B cell (primary cell): Measurements from ENCODE around the gene CDK2. TPM values are rescaled to one million over a fixed set of nuclear protein-coding genes. Genes with fewer than 3 reads are reported as not detected.
A peak's percentile ranks its signal among the peaks of the same experiment; 100 is the strongest.

ENCODE experiments used
- ATAC-seq: fragments of 200-7000 bp; cut with Tn5 transposase; one replicate; pipeline ENCODE4 v1.10.0; 2021; ENCODE audit warnings: low read depth, mild to moderate bottlenecking, moderate number of reproducible peaks, moderate library complexity
- CTCF ChIA-PET: fragments of 350-600 bp; sonication (Branson Sonifier 250); formaldehyde crosslinking; loops from one replicate; lab custom pipeline; 2021; ENCODE audit warnings: antibody characterized with exemption, inconsistent platforms; lab: Charles Lee
- POLR2A ChIA-PET: fragments of 350-600 bp; sonication (Branson Sonifier 250); formaldehyde crosslinking; loops from one replicate; lab custom pipeline; 2021; ENCODE audit warnings: antibody characterized with exemption; lab: Charles Lee
- DNase-seq: peaks from one replicate; pipeline ENCODE4 v3.0.0; 2013
- H2AFZ ChIP-seq: 2 replicates; pipeline ENCODE4 v1.6.1; 2012; ENCODE audit warnings: mild to moderate bottlenecking, low read depth, low read length; ENCODE audit not compliant: insufficient read depth, poor library complexity, severe bottlenecking
- H3K27ac ChIP-seq, 2 donors: 1 replicate in 1 of 2; 2 replicates in 1 of 2; pipeline ENCODE4 v1.5.1; 2012 to 2013; ENCODE audit warnings: low read length in 2 of 2, mild to moderate bottlenecking in 2 of 2, moderate library complexity in 1 of 2
- H3K27me3 ChIP-seq, 4 experiments: fragments of 200-600 bp in 1 of 4; sonication (generic) in 1 of 4; replicated peaks in 1 of 4; 1 replicate in 2 of 4; 2 replicates in 2 of 4; pipeline versions ENCODE4 v1.6.1 to v1.7.0; 2013 to 2016; ENCODE audit warnings: low read length in 3 of 4, mild to moderate bottlenecking in 2 of 4, mixed read lengths in 1 of 4, moderate library complexity in 1 of 4; ENCODE audit not compliant: insufficient read depth in 4 of 4, control insufficient read depth in 3 of 4; ENCODE audit errors: control extremely low read depth in 1 of 4
- H3K36me3 ChIP-seq, 2 experiments: replicated peaks in 1 of 2; 1 replicate in 1 of 2; 2 replicates in 1 of 2; pipeline versions ENCODE4 v1.6.1 to v1.7.1; 2013; ENCODE audit warnings: low read length in 1 of 2; ENCODE audit not compliant: insufficient read depth in 2 of 2, control insufficient read depth in 1 of 2; ENCODE audit errors: control extremely low read depth in 1 of 2, extremely low read depth in 1 of 2
- H3K4me1 ChIP-seq, 2 donors: fragments of 200-600 bp in 1 of 2; sonication (generic) in 1 of 2; 1 replicate in 1 of 2; 2 replicates in 1 of 2; pipeline versions ENCODE4 v1.5.1 to v1.6.1; 2013 to 2017; ENCODE audit warnings: low read length in 2 of 2; ENCODE audit not compliant: control insufficient read depth in 2 of 2, insufficient read depth in 2 of 2
- H3K4me2 ChIP-seq: replicated peaks from 2 replicates; pipeline ENCODE3; 2012; ENCODE audit warnings: mild to moderate bottlenecking, low read depth, low read length; ENCODE audit not compliant: poor library complexity, severe bottlenecking
- H3K4me3 ChIP-seq, 5 experiments: fragments of 200-600 bp in 1 of 5; sonication (generic) in 1 of 5; 1 replicate in 3 of 5; 2 replicates in 2 of 5; pipeline versions ENCODE4 v1.5.1 to v1.7.0; 2011 to 2016; ENCODE audit warnings: low read length in 4 of 5, mild to moderate bottlenecking in 4 of 5, low read depth in 2 of 5, control low read depth in 1 of 5, moderate library complexity in 1 of 5; ENCODE audit not compliant: insufficient read depth in 1 of 5; ENCODE audit errors: control extremely low read depth in 1 of 5, extremely low read depth in 1 of 5
- H3K79me2 ChIP-seq: fragments of 200-600 bp; sonication (generic); one replicate; pipeline ENCODE4 v1.6.0; 2016; ENCODE audit warnings: low read length; ENCODE audit not compliant: control insufficient read depth, insufficient read depth
- H3K9ac ChIP-seq: fragments of 200-600 bp; sonication (generic); 2 replicates; pipeline ENCODE4 v1.6.1; 2017; ENCODE audit warnings: mild to moderate bottlenecking, low read length, moderate library complexity
- H3K9me3 ChIP-seq, 3 donors: one replicate each; pipeline versions ENCODE4 v1.6.1 to v1.7.1; 2013; ENCODE audit warnings: low read length in 2 of 3; ENCODE audit not compliant: control insufficient read depth in 2 of 3, insufficient read depth in 1 of 3; ENCODE audit errors: control extremely low read depth in 1 of 3
- H4K20me1 ChIP-seq: 2 replicates; pipeline ENCODE4 v1.6.0; 2012; ENCODE audit warnings: mild to moderate bottlenecking, low read length; ENCODE audit not compliant: insufficient read depth, control insufficient read depth, poor library complexity, severe bottlenecking
- H3K27ac Mint-ChIP-seq: one replicate; pipeline ENCODE4 v1.8.0; 2021; ENCODE audit warnings: mixed read lengths
- H3K27me3 Mint-ChIP-seq: one replicate; pipeline ENCODE4 v1.8.0; 2021; ENCODE audit warnings: mixed read lengths
- H3K4me1 Mint-ChIP-seq: one replicate; pipeline ENCODE4 v1.8.0; 2021; ENCODE audit warnings: mixed read lengths
- H3K4me3 Mint-ChIP-seq: one replicate; pipeline ENCODE4 v1.8.0; 2021; ENCODE audit warnings: mixed read lengths
- H3K9me3 Mint-ChIP-seq: one replicate; pipeline ENCODE4 v1.8.0; 2022; ENCODE audit warnings: mixed read lengths; ENCODE audit not compliant: insufficient read depth
- CTCF ChIP-seq: fragments of 200-600 bp; IDR thresholded peaks from one replicate; pipeline ENCODE4 v1.8.0; 2022; ENCODE audit warnings: antibody characterized with exemption, mild to moderate bottlenecking
- EZH2 ChIP-seq: IDR thresholded peaks from 2 replicates; pipeline ENCODE4 v1.6.1; 2012; ENCODE audit warnings: borderline replicate concordance, low read depth, mild to moderate bottlenecking, moderate library complexity, low read length; ENCODE audit not compliant: insufficient read depth, poor library complexity, severe bottlenecking
- WGBS: methylation state at CpG from one replicate; pipeline ENCODE4 v1.1.5; 2013; ENCODE audit warnings: missing lambda C conversion rate; ENCODE audit not compliant: insufficient coverage; 5-methylcytosine and 5-hydroxymethylcytosine counted together
- intact Hi-C: fragments of 100-400 bp; cut with micrococcal nuclease; formaldehyde crosslinking; loops from one replicate; pipeline ENCODE4 v1.10.0; 2022
- polyA plus RNA-seq: library from polyadenylated mRNA; depleted of rRNA; stranded (reverse); fragments of >200 nt; gene quantifications from 2 replicates; pipeline ENCODE4 v1.2.3, GENCODE V29; 2012
- total RNA-seq, 2 donors: library from RNA; stranded (reverse); fragments of 120-200 nt in 1 of 2; gene quantifications; 1 replicate in 1 of 2; 2 replicates in 1 of 2; pipeline versions ENCODE4 v1.2.3 to v1.2.4, GENCODE V29; 2013 to 2022

The CDK2 gene
- total and polyA plus RNA-seq, 2 donors (not counting 1 experiment from before 2014, with no cell fraction given) = 10.8 to 32.8 TPM

GRCh38 chr12:55926738-55927587 is 39.7 kb upstream of the CDK2 start:
- H3K9me3 Mint-ChIP-seq = no peaks in the 10 kb centered on the region
- peaks cover 50% of the 10 kb centered on the region for H3K79me2 ChIP-seq
- ATAC-seq (peak; percentile 50), DNase-seq (peak; percentile 94)
- H3K27me3 ChIP-seq = no peaks in the 10 kb centered on the region
- H3K36me3 ChIP-seq = peaks cover 1 to 20% of the 10 kb centered on the region in 2 experiments
- ChIA-PET CTCF (interaction anchor here (0.6 to 10.3 kb wide), 23 partner anchors 8 to 234 kb away, joined by 3 to 155 read pairs (median 4); partner anchors contain the start of genes DNAJC14, ORMDL2, RAB5B and SARNP), POLR2A (interaction anchor here (0.5 to 3.6 kb wide), 14 partner anchors 13 to 1185 kb away, joined by 3 to 25 read pairs (median 4); partner anchors contain the start of genes DNAJC14, ORMDL2, RAB5B and SARNP)
- peaks cover 33 to 45% of the 10 kb centered on the region in 2 donors for H3K4me1 ChIP-seq
- peak overlapping the region; percentile 92 for H2AFZ ChIP-seq
- peak overlapping the region; percentile 67 to 92 for H3K27ac ChIP-seq
- H3K4me3 Mint-ChIP-seq = peak overlapping the region; percentile 94
- WGBS = 1% methylated on average over 30 of the region's 42 CpGs
- peak overlapping the region; percentile 88 for H3K4me2 ChIP-seq
- H3K27ac Mint-ChIP-seq = peak overlapping the region; percentile 97
- peaks cover 1% of the 10 kb centered on the region for H4K20me1 ChIP-seq
- H3K9me3 ChIP-seq = no peaks in the 10 kb centered on the region
- TF ChIP-seq CTCF (peak; percentile 87), EZH2 (no peak)
- H3K4me3 ChIP-seq = peak overlapping the region; percentile 88 to 100 (median 98)
- intact Hi-C loops = loop anchor here (1.0 to 10.0 kb wide), 12 partner anchors 13 to 760 kb away; partner anchors contain the start of genes BLOC1S1, DNAJC14, PA2G4 and PTGES3
- H3K27me3 Mint-ChIP-seq = no peaks in the 10 kb centered on the region
- peaks cover 54% of the 10 kb centered on the region for H3K4me1 Mint-ChIP-seq
- H3K9ac ChIP-seq = peak overlapping the region; percentile 98
